Vagina (tissue), 2 donors: ENCODE measurements around the gene KCNMB2. TPM values are rescaled to one million over a fixed set of nuclear protein-coding genes. Genes with fewer than 3 reads are reported as not detected.

Experiments
- DNase-seq, 2 donors: peaks; one replicate each; pipeline ENCODE4 v3.0.0-alpha.2; 2017; ENCODE audit errors: extremely low spot score in 2 of 2
- H3K27ac ChIP-seq: fragments of 200-600 bp; sonication (generic); one replicate; pipeline ENCODE4 v1.5.1; 2019
- H3K27me3 ChIP-seq: fragments of 200-600 bp; sonication (generic); one replicate; pipeline ENCODE4 v1.5.1; 2019
- H3K36me3 ChIP-seq, 2 donors: fragments of 200-600 bp; sonication (generic); one replicate each; pipeline ENCODE4 v1.5.1; 2017 to 2019
- H3K4me1 ChIP-seq: fragments of 200-600 bp; sonication (generic); one replicate; pipeline ENCODE4 v1.5.1; 2019
- H3K4me3 ChIP-seq, 2 donors: fragments of 200-600 bp; sonication (generic); 1 replicate in 1 of 2; 2 replicates in 1 of 2; pipeline ENCODE4 v1.5.1; 2016 to 2019
- H3K9me3 ChIP-seq: fragments of 200-600 bp; sonication (generic); one replicate; pipeline ENCODE4 v1.5.1; 2019
- POLR2A ChIP-seq, 2 donors: fragments of 450-650 bp; IDR thresholded peaks; one replicate each; pipeline ENCODE4 v1.6.1; 2017; ENCODE audit warnings: antibody characterized with exemption in 2 of 2, mild to moderate bottlenecking in 2 of 2, moderate library complexity in 2 of 2
- POLR2AphosphoS5 ChIP-seq, 2 donors: sonication (generic); formaldehyde crosslinking; IDR thresholded peaks; one replicate each; pipeline ENCODE4 v1.9.0; 2017; ENCODE audit warnings: antibody characterized with exemption in 2 of 2, mild to moderate bottlenecking in 2 of 2, low read depth in 1 of 2; ENCODE audit not compliant: insufficient read depth in 1 of 2
- intact Hi-C: fragments of 100-400 bp; cut with DNase I; formaldehyde crosslinking; loops from one replicate; pipeline ENCODE4 v1.15.1; 2023
- total RNA-seq: library from RNA; depleted of rRNA; stranded (reverse); fragments of >200 nt; gene quantifications from one replicate; pipeline ENCODE4 v1.2.3, GENCODE V29; 2016
- TF ChIP-seq, protein P1 (sequence below), 3 experiments: fragments of 450-650 bp in 2 of 3; fragments of 200-600 bp in 1 of 3; sonication (generic) in 1 of 3; IDR thresholded peaks; one replicate each; pipeline ENCODE4 v1.5.1; 2017 to 2019; ENCODE audit warnings: antibody characterized with exemption in 3 of 3, mild to moderate bottlenecking in 2 of 3, moderate library complexity in 2 of 3

Gene KCNMB2
- total RNA-seq, 1 donor from 2014 or later, result 1.5 TPM

DNA sequence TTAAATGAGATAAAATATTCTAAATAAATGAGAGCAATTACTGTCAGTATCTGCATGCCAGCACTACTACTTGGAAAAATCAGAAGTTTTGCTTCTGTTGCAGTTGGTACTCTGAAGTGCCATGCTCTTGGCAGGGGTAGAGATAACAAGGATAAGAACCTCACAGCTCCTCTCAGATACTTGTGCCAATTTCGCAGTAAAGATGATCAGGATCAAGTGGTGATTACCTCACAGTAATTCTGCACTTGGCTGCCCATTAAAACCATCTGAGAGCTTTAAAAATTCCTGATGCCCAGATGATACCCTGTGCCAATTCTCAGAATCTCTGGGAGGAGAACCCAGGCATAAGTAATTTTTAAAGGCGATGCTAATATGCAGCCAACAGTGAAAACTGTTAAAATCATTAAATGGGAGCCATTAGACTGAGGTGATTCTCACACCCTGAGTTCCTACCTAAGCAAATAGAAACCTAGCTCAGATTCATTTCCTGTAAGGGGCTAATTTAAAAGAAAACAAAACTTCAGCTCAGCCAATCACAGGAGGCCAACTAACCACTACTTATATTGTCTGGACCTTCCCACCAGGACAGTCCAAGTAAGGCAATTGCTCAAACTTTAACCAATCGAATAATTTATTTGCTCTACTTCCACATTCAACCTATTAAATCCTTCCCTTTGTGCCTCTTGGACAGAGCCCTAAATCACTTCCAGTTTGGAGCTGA is 171.2 kb downstream of the KCNMB2 start:
- no peaks in the 10 kb centered on the region for H3K27me3 ChIP-seq
- H3K4me1 ChIP-seq, result peaks cover 20% of the 10 kb centered on the region
- no peak overlapping the region for H3K4me3 ChIP-seq
- no peak for DNase-seq
- no peaks in the 10 kb centered on the region for H3K36me3 ChIP-seq
- no peaks in the 10 kb centered on the region for H3K9me3 ChIP-seq
- no peak for TF ChIP-seq POLR2AphosphoS5 (IDR thresholded peaks at IDR 0.05; ENCODE audit: insufficient read depth in 1 of 2, low read depth in 1 of 2)
- TF ChIP-seq POLR2A (IDR thresholded peaks at IDR 0.05), result no peak
- TF ChIP-seq, protein P1, sequence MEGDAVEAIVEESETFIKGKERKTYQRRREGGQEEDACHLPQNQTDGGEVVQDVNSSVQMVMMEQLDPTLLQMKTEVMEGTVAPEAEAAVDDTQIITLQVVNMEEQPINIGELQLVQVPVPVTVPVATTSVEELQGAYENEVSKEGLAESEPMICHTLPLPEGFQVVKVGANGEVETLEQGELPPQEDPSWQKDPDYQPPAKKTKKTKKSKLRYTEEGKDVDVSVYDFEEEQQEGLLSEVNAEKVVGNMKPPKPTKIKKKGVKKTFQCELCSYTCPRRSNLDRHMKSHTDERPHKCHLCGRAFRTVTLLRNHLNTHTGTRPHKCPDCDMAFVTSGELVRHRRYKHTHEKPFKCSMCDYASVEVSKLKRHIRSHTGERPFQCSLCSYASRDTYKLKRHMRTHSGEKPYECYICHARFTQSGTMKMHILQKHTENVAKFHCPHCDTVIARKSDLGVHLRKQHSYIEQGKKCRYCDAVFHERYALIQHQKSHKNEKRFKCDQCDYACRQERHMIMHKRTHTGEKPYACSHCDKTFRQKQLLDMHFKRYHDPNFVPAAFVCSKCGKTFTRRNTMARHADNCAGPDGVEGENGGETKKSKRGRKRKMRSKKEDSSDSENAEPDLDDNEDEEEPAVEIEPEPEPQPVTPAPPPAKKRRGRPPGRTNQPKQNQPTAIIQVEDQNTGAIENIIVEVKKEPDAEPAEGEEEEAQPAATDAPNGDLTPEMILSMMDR (IDR thresholded peaks at IDR 0.05), result no peak
- intact Hi-C loops, result no loop called here
- no peak overlapping the region for H3K27ac ChIP-seq

DNA sequence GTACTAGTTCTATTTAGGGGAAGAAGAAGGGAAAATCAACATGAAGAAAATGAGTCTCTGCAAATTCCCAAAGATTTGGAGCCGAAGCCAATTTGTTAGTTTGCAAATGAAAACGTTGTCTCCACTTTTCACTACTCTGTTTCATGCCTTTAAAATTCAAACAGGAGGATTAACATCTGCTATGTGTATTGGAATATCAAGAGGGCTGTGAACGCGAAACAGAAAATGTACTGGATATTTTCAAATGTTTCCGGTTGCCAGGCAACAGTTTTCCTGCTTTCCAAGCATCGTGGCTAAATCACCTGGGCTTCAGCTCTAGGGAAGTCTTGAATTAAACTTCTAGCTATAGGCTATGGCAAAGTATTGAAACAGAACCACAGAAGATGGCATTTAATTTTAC is 172.8 kb downstream of the KCNMB2 start:
- peaks cover 20% of the 10 kb centered on the region for H3K4me1 ChIP-seq
- intact Hi-C loops, result no loop called here
- no peak overlapping the region for H3K4me3 ChIP-seq
- H3K9me3 ChIP-seq, result no peaks in the 10 kb centered on the region
- H3K36me3 ChIP-seq, result no peaks in the 10 kb centered on the region
- no peaks in the 10 kb centered on the region for H3K27me3 ChIP-seq
- TF ChIP-seq POLR2A (IDR thresholded peaks at IDR 0.05), result no peak
- no peak overlapping the region for H3K27ac ChIP-seq
- no peak for DNase-seq

DNA sequence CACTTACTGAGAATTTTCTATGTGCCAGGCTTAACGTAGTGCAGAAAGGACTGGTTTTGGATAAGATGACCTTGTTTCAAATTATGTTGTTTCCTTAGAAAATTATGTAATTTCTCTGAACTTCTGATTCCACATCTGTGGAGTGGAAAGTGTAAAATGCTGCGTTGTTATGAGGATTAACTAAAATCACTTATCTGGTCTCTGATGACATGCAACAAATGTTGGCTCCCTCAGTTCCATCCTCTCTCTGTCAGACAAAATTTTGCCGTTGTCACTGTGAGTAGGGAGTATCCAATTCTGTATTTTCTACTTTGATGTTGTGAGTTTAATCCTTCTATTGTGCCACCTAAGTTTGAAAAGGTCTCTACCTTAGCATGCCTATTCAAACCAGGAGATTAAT is 175.5 kb downstream of the KCNMB2 start:
- no peak overlapping the region for H3K27ac ChIP-seq
- no peaks in the 10 kb centered on the region for H3K27me3 ChIP-seq
- intact Hi-C loops, result no loop called here
- DNase-seq, result no peak
- no peak overlapping the region for H3K4me3 ChIP-seq
- TF ChIP-seq, protein P1 (IDR thresholded peaks at IDR 0.05), result no peak
- no peak for TF ChIP-seq POLR2A (IDR thresholded peaks at IDR 0.05)
- TF ChIP-seq POLR2AphosphoS5 (IDR thresholded peaks at IDR 0.05; ENCODE audit: insufficient read depth in 1 of 2, low read depth in 1 of 2), result no peak
- no peaks in the 10 kb centered on the region for H3K9me3 ChIP-seq
- H3K36me3 ChIP-seq, result no peaks in the 10 kb centered on the region
- peaks cover 6% of the 10 kb centered on the region for H3K4me1 ChIP-seq

DNA sequence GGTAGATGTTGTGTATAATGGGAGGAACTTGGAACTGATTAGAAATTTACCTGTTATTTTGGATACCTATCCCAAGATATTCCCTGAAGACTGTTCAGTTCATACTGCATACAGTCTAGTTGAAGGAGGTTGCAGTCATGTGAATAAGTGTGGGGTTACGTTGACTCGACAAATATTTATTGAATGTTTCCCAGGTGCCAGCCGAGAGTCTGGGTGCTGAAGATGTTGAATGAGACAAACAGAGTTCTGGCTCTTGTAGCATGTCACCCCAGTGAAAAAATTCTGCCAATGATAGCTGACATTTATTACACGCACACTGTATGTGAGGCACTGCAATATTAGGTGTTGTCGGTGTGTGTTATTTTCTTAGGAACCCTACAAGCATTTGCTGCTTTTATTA is 176.0 kb downstream of the KCNMB2 start:
- H3K27ac ChIP-seq, result no peak overlapping the region

DNA sequence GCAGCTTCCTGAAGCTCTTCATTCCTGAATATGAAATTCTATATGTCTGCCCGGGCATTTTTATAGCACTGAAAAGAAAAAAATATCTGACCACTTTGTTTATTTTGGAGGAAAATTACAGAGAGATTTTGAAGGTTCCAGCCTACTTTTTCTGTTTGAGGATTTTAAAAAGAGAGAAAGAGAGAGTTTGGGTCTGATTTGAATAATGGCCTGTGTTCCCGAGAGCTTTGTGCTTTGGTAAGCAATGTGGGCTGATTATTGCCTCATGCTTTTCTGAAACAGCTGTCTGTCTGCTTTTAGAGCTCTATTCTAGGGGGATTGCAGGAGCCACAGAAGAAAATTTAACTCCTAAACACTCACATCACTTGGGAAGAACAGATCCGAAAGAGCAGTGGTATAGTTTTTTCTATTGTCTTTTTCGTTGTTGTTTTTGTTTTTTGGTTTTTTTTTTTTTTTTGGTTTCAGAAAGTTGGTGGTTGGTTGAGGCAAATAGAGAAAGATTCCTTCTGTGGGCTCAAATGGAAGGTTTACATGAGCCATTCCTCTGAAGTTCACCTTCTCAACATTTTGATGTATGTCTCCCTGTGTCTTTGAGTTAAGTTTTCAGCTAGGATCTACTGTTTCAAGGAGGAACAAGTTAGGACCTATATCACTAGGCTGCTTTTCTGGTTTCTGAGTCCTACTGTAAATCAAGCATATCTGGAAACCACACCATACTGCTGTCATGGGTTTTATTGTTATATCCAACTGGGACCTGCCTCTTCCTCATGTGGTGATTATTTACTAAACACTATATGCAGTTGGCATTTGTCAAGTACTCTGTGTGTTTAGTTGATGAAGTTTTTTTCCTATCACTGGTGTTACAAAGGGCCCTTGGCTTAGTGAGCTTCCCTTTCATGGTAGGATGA is 178.9 kb downstream of the KCNMB2 start:
- H3K27me3 ChIP-seq, result no peaks in the 10 kb centered on the region
- H3K27ac ChIP-seq, result no peak overlapping the region
- peak in 1 of 2 donors; percentile 50 for TF ChIP-seq POLR2AphosphoS5 (IDR thresholded peaks at IDR 0.05; ENCODE audit: insufficient read depth in 1 of 2, low read depth in 1 of 2)
- no peak for TF ChIP-seq POLR2A (IDR thresholded peaks at IDR 0.05)
- no peaks in the 10 kb centered on the region for H3K4me1 ChIP-seq
- DNase-seq, result no peak
- no peaks in the 10 kb centered on the region for H3K9me3 ChIP-seq
- no peaks in the 10 kb centered on the region for H3K36me3 ChIP-seq
- intact Hi-C loops, result loop anchor here (5.0 kb wide), 1 partner anchor 1072 kb away; no protein-coding TSS in a partner anchor
- no peak overlapping the region for H3K4me3 ChIP-seq

More for the DNA sequence above, 176.0 kb downstream of the KCNMB2 start:
- intact Hi-C loops, result no loop called here
- no peak for TF ChIP-seq POLR2AphosphoS5 (IDR thresholded peaks at IDR 0.05; ENCODE audit: insufficient read depth in 1 of 2, low read depth in 1 of 2)
- TF ChIP-seq, protein P1 (IDR thresholded peaks at IDR 0.05), result no peak
- H3K36me3 ChIP-seq, result no peaks in the 10 kb centered on the region
- no peak overlapping the region for H3K4me3 ChIP-seq
- H3K27me3 ChIP-seq, result no peaks in the 10 kb centered on the region
- no peak for DNase-seq
- no peaks in the 10 kb centered on the region for H3K9me3 ChIP-seq
- H3K4me1 ChIP-seq, result peaks cover 1% of the 10 kb centered on the region
